Keratinocyte (primary cell): ENCODE results near the gene WTIP. TPM values are rescaled to one million over a fixed set of nuclear protein-coding genes. Genes with fewer than 3 reads are reported as not detected.
"Not testable (repeated sequence)": the region's sequence is repeated elsewhere in the genome, so short reads cannot be mapped to it uniquely, and the experiment has no call there.

Experiments
- DNase-seq: peaks from one replicate; pipeline ENCODE4 v3.0.0-alpha.2; 2011; ENCODE audit warnings: low read depth, missing footprints, low spot score
- FAIRE-seq: peaks from 2 replicates; lab custom pipeline; 2011; peaks lifted over from hg19 to GRCh38; lab: Jason Lieb, UNC
- H2AFZ ChIP-seq: 2 replicates; pipeline ENCODE4 v1.6.0; 2012; ENCODE audit warnings: low read length, control low read depth, inconsistent platforms; ENCODE audit not compliant: control insufficient read depth
- H3K27ac ChIP-seq: 2 replicates; pipeline ENCODE4 v1.5.1; 2011; ENCODE audit warnings: low read length; ENCODE audit not compliant: control insufficient read depth, insufficient read depth
- H3K27me3 ChIP-seq: 3 replicates; pipeline ENCODE4 v1.6.0; 2011; ENCODE audit warnings: low read length; ENCODE audit not compliant: control insufficient read depth, insufficient read depth; ENCODE audit errors: extremely low read depth
- H3K36me3 ChIP-seq, 2 experiments: 2 replicates in 1 of 2; 3 replicates in 1 of 2; pipeline ENCODE4 v1.5.1; 2011; ENCODE audit warnings: low read length in 2 of 2, mild to moderate bottlenecking in 1 of 2; ENCODE audit not compliant: control insufficient read depth in 2 of 2, insufficient read depth in 2 of 2; ENCODE audit errors: extremely low read depth in 1 of 2
- H3K4me1 ChIP-seq: 3 replicates; pipeline ENCODE4 v1.5.1; 2011; ENCODE audit warnings: low read length; ENCODE audit not compliant: control insufficient read depth, insufficient read depth; ENCODE audit errors: extremely low read depth
- H3K4me2 ChIP-seq: 3 replicates; pipeline ENCODE4 v1.6.0; 2011; ENCODE audit warnings: low read depth, low read length; ENCODE audit not compliant: control insufficient read depth, insufficient read depth; ENCODE audit errors: extremely low read depth
- H3K4me3 ChIP-seq, 3 experiments: fragments of 200-600 bp in 1 of 3; sonication (generic) in 1 of 3; 2 replicates in 2 of 3; 3 replicates in 1 of 3; pipeline ENCODE4 v1.5.1; 2011 to 2016; ENCODE audit warnings: low read length in 3 of 3, mild to moderate bottlenecking in 3 of 3, control low read depth in 2 of 3, inconsistent platforms in 1 of 3, low read depth in 1 of 3, mixed read lengths in 1 of 3, mixed run types in 1 of 3, moderate library complexity in 1 of 3; ENCODE audit not compliant: control insufficient read depth in 2 of 3, insufficient read depth in 2 of 3; ENCODE audit errors: extremely low read depth in 1 of 3
- H3K79me2 ChIP-seq: 2 replicates; pipeline ENCODE4 v1.6.0; 2012; ENCODE audit warnings: low read length; ENCODE audit not compliant: control insufficient read depth, insufficient read depth
- H3K9ac ChIP-seq: 3 replicates; pipeline ENCODE4 v1.6.0; 2011; ENCODE audit warnings: low read length; ENCODE audit not compliant: control insufficient read depth, insufficient read depth; ENCODE audit errors: extremely low read depth
- H3K9me1 ChIP-seq: 3 replicates; pipeline ENCODE4 v1.6.0; 2011; ENCODE audit warnings: low read length; ENCODE audit not compliant: control insufficient read depth, insufficient read depth; ENCODE audit errors: extremely low read depth
- H3K9me3 ChIP-seq: 2 replicates; pipeline ENCODE4 v1.5.1; 2012; ENCODE audit warnings: low read depth, low read length; ENCODE audit not compliant: control insufficient read depth
- H4K20me1 ChIP-seq: 3 replicates; pipeline ENCODE4 v1.6.0; 2011; ENCODE audit warnings: low read length; ENCODE audit not compliant: control insufficient read depth, insufficient read depth; ENCODE audit errors: extremely low read depth
- CTCF ChIP-seq, 3 experiments: IDR thresholded peaks in 1 of 3; conservative IDR thresholded peaks in 1 of 3; optimal IDR thresholded peaks in 1 of 3; 2 replicates in 2 of 3; 3 replicates in 1 of 3; pipeline versions ENCODE3 to v1.5.1; 2011; ENCODE audit warnings: low read length in 3 of 3, mild to moderate bottlenecking in 3 of 3, moderate library complexity in 2 of 3, control low read depth in 1 of 3, inconsistent platforms in 1 of 3; ENCODE audit not compliant: insufficient read depth in 2 of 3; ENCODE audit errors: extremely low read depth in 1 of 3
- EZH2 ChIP-seq: IDR thresholded peaks from one replicate; pipeline ENCODE4 v1.6.1; 2012; ENCODE audit warnings: inconsistent platforms, mild to moderate bottlenecking, low read length, moderate library complexity
- dilution Hi-C: fragments of 300-500 bp; cut with MboI; formaldehyde crosslinking; loops from one replicate; pipeline ENCODE4 v1.7.0; 2020; ENCODE audit warnings: low sequenced_read_pairs; ENCODE audit not compliant: extremely low pct_ligation_motif_present
- polyA plus RNA-seq, 5 experiments: library from polyadenylated mRNA; depleted of rRNA in 3 of 5; stranded (reverse) in 3 of 5; stranded (forward) in 1 of 5; unstranded in 1 of 5; fragments of >200 nt; gene quantifications; 1 replicate in 1 of 5; 2 replicates in 3 of 5; 3 replicates in 1 of 5; pipeline versions ENCODE4 v1.2.1 to v1.2.3, GENCODE V29; 2011 to 2012; ENCODE audit warnings: missing spikeins in 2 of 5, low read depth in 1 of 5, low replicate concordance in 1 of 5

Gene WTIP
- polyA plus RNA-seq, 1 donor (not counting 4 experiments of a cell fraction or from before 2014, with no cell fraction given), result 14.5 TPM

GRCh38 chr19:34461375-34462100 is 20.0 kb upstream of the WTIP start:
- Histone ChIP-seq H3K27me3 (no peaks in the 10 kb centered on the region), H3K9me1 (no peaks in the 10 kb centered on the region), H3K9ac (no peak overlapping the region), H4K20me1 (peaks cover 3% of the 10 kb centered on the region), H2AFZ (no peak overlapping the region), H3K4me3 (no peak overlapping the region), H3K36me3 (peaks cover 31 to 32% of the 10 kb centered on the region in 2 experiments), H3K4me2 (no peak overlapping the region), H3K79me2 (peaks cover 29% of the 10 kb centered on the region), H3K9me3 (no peaks in the 10 kb centered on the region), H3K27ac (no peak overlapping the region), H3K4me1 (no peaks in the 10 kb centered on the region)
- FAIRE-seq, result no peak
- TF ChIP-seq EZH2 (no peak), CTCF (optimal IDR thresholded peaks at IDR 0.05 in 1 of 3, IDR thresholded peaks at IDR 0.05 in 1 of 3, conservative IDR thresholded peaks at IDR 0.05 in 1 of 3; ENCODE audit: extremely low read depth in 1 of 3, insufficient read depth in 2 of 3, low read length in 3 of 3) (no peak)
- dilution Hi-C loops, result no loop called here
- no peak for DNase-seq

- H3K9ac ChIP-seq, FAIRE-seq, H3K27me3 ChIP-seq, H3K4me3 ChIP-seq, H3K4me1 ChIP-seq, H3K9me3 ChIP-seq, DNase-seq, dilution Hi-C loops, H2AFZ ChIP-seq, H3K4me2 ChIP-seq, H3K27ac ChIP-seq, H3K9me1 ChIP-seq, H4K20me1 ChIP-seq: not testable (repeated sequence)
- Histone ChIP-seq H3K36me3 (peaks cover 25 to 32% of the 10 kb centered on the region in 2 experiments), H3K79me2 (peaks cover 16% of the 10 kb centered on the region)
Observed at GRCh38 chr19:34464785-34465184, 16.8 kb upstream of the WTIP start.

GRCh38 chr19:34468409-34468808 is 13.1 kb upstream of the WTIP start:
- peaks cover 12 to 15% of the 10 kb centered on the region in 2 experiments for H3K36me3 ChIP-seq
- H2AFZ ChIP-seq, result no peak overlapping the region
- no peak for FAIRE-seq
- H3K9me1 ChIP-seq, result no peaks in the 10 kb centered on the region
- H3K27me3 ChIP-seq, result no peaks in the 10 kb centered on the region
- no peaks in the 10 kb centered on the region for H3K9me3 ChIP-seq
- no peak overlapping the region for H3K4me3 ChIP-seq
- H3K4me2 ChIP-seq, result no peak overlapping the region
- no peak overlapping the region for H3K27ac ChIP-seq
- no peaks in the 10 kb centered on the region for H3K79me2 ChIP-seq
- H3K9ac ChIP-seq, result no peak overlapping the region
- DNase-seq, result no peak
- no peak for TF ChIP-seq EZH2
- no peak for TF ChIP-seq CTCF (optimal IDR thresholded peaks at IDR 0.05 in 1 of 3, IDR thresholded peaks at IDR 0.05 in 1 of 3, conservative IDR thresholded peaks at IDR 0.05 in 1 of 3; ENCODE audit: extremely low read depth in 1 of 3, insufficient read depth in 2 of 3, low read length in 3 of 3)
- peaks cover 4% of the 10 kb centered on the region for H3K4me1 ChIP-seq
- dilution Hi-C loops, result no loop called here
- H4K20me1 ChIP-seq, result no peaks in the 10 kb centered on the region

DNA sequence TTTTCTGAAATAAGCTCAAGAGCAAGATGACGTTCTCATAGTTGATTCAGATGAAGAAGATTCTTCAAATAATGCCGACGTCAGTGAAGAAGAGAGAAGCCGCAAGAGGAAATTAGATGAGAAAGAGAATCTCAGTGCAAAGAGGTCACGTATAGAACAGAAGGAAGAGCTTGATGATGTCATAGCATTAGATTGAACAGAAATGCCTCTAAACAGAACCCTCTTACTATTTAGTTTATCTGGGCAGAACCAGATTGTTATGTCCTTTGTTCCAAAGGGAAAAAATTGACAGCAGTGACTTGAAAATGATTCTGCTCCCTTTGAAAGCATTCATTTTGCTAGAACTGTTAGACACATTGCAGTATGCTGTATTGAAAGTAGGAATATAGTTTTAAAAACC is 12.5 kb upstream of the WTIP start:
- H3K79me2 ChIP-seq, H4K20me1 ChIP-seq, H3K27ac ChIP-seq, H2AFZ ChIP-seq, H3K4me1 ChIP-seq, H3K4me3 ChIP-seq, H3K9me1 ChIP-seq, H3K27me3 ChIP-seq, FAIRE-seq, DNase-seq, H3K4me2 ChIP-seq, H3K9ac ChIP-seq, H3K9me3 ChIP-seq, dilution Hi-C loops: not testable (repeated sequence)
- H3K36me3 ChIP-seq, result peaks cover 12 to 15% of the 10 kb centered on the region in 2 experiments
